HFFc6 (cell line): ENCODE results near the gene THSD1. TPM values are rescaled to one million over a fixed set of nuclear protein-coding genes. Genes with fewer than 3 reads are reported as not detected.

Experiments used
- DNase-seq: peaks from one replicate; pipeline ENCODE4 v3.0.0-alpha.2; 2018
- H3K27ac Mint-ChIP-seq: 2 replicates; pipeline ENCODE4 v1.8.0; 2020; ENCODE audit warnings: mild to moderate bottlenecking, mixed read lengths
- H3K27me3 Mint-ChIP-seq: 2 replicates; pipeline ENCODE4 v1.8.0; 2021; ENCODE audit warnings: mild to moderate bottlenecking, moderate library complexity, mixed read lengths; ENCODE audit not compliant: insufficient read depth
- H3K36me3 Mint-ChIP-seq: 2 replicates; pipeline ENCODE4 v1.8.0; 2021; ENCODE audit warnings: low read depth, mixed read lengths
- H3K4me1 Mint-ChIP-seq: 2 replicates; pipeline ENCODE4 v1.8.0; 2020; ENCODE audit warnings: low read depth, mixed read lengths
- H3K4me3 Mint-ChIP-seq: 2 replicates; pipeline ENCODE4 v1.8.0; 2020; ENCODE audit warnings: mild to moderate bottlenecking, moderate library complexity, mixed read lengths
- H3K9me3 Mint-ChIP-seq: 2 replicates; pipeline ENCODE4 v1.8.0; 2020; ENCODE audit warnings: mild to moderate bottlenecking, mixed read lengths
- CTCF ChIP-seq: fragments of 200-600 bp; sonication (generic); IDR thresholded peaks from 2 replicates; pipeline ENCODE4 v1.5.0; 2021; ENCODE audit warnings: antibody characterized with exemption, mild to moderate bottlenecking
- total RNA-seq, 6 experiments: library from RNA; stranded (reverse); fragmentation: NEBNext Ultra II Directional; extraction: Animal tissue kit (Norgen Biotek cat#: 25700); gene quantifications; 2 replicates in 1 of 6; 3 replicates in 5 of 6; pipeline ENCODE4 v1.2.3, GENCODE V29; 2021

Gene THSD1
- total RNA-seq, 6 experiments from 2014 or later = 2.6 to 6.1 (median 3.2) TPM

GRCh38 chr13:52406629-52407028 is 657 bp upstream of the THSD1 start:
- TF ChIP-seq CTCF = no peak
- H3K9me3 Mint-ChIP-seq = no peaks in the 10 kb centered on the region
- no peaks in the 10 kb centered on the region; the same call in 1 of the 2 replicates for H3K27me3 Mint-ChIP-seq
- H3K4me3 Mint-ChIP-seq = peak overlapping the region; percentile 83
- DNase-seq = no peak
- H3K4me1 Mint-ChIP-seq = peaks cover 26% of the 10 kb centered on the region
- H3K36me3 Mint-ChIP-seq = peaks cover 13% of the 10 kb centered on the region
- peak overlapping the region; percentile 51 for H3K27ac Mint-ChIP-seq

- Mint-ChIP-seq H3K27me3 (no peaks in the 10 kb centered on the region; the same call in 1 of the 2 replicates), H3K36me3 (peaks cover 10% of the 10 kb centered on the region; the same call in 1 of the 2 replicates), H3K9me3 (no peaks in the 10 kb centered on the region), H3K27ac (peak overlapping the region; percentile 29; the same call in 1 of the 2 replicates), H3K4me3 (peak overlapping the region; percentile 88), H3K4me1 (peaks cover 22% of the 10 kb centered on the region)
- no peak for TF ChIP-seq CTCF
- no peak for DNase-seq
These were observed 604 bp downstream of the THSD1 start for GRCh38 chr13:52405369-52405766.

- no peak overlapping the region for H3K4me3 Mint-ChIP-seq
- no peaks in the 10 kb centered on the region for H3K9me3 Mint-ChIP-seq
- peaks cover 7% of the 10 kb centered on the region for H3K4me1 Mint-ChIP-seq
- no peaks in the 10 kb centered on the region; the same call in 1 of the 2 replicates for H3K27me3 Mint-ChIP-seq
- peak; percentile 45; the same call in 1 of the 2 replicates for TF ChIP-seq CTCF
- H3K36me3 Mint-ChIP-seq = peaks cover 9% of the 10 kb centered on the region
- peak; percentile 13 for DNase-seq
- no peak overlapping the region for H3K27ac Mint-ChIP-seq
These were observed 6.3 kb downstream of the THSD1 start for GRCh38 chr13:52399708-52400107.

GRCh38 chr13:52399046-52399445 is 6.9 kb downstream of the THSD1 start:
- H3K27ac Mint-ChIP-seq = no peak overlapping the region
- H3K4me3 Mint-ChIP-seq = no peak overlapping the region
- H3K36me3 Mint-ChIP-seq = peaks cover 9% of the 10 kb centered on the region
- H3K27me3 Mint-ChIP-seq = no peaks in the 10 kb centered on the region; the same call in 1 of the 2 replicates
- DNase-seq = no peak
- H3K4me1 Mint-ChIP-seq = peaks cover under 1% of the 10 kb centered on the region
- no peaks in the 10 kb centered on the region for H3K9me3 Mint-ChIP-seq
- TF ChIP-seq CTCF = no peak

GRCh38 chr13:52395704-52396103 is 10.3 kb downstream of the THSD1 start:
- H3K27ac Mint-ChIP-seq = no peak overlapping the region
- no peak overlapping the region for H3K4me3 Mint-ChIP-seq
- H3K27me3 Mint-ChIP-seq = no peaks in the 10 kb centered on the region; the same call in 1 of the 2 replicates
- no peak for DNase-seq
- no peaks in the 10 kb centered on the region for H3K4me1 Mint-ChIP-seq
- no peak for TF ChIP-seq CTCF
- H3K9me3 Mint-ChIP-seq = no peaks in the 10 kb centered on the region
- H3K36me3 Mint-ChIP-seq = peaks cover 9% of the 10 kb centered on the region
